Tibial nerve (tissue), 4 donors: ENCODE measurements around the gene NME3. TPM values are rescaled to one million over a fixed set of nuclear protein-coding genes. Genes with fewer than 3 reads are reported as not detected.

Source experiments
- DNase-seq, 2 donors: peaks; one replicate each; pipeline ENCODE4 v3.0.0-alpha.2; 2019; ENCODE audit warnings: low spot score in 2 of 2
- H3K27ac ChIP-seq, 4 donors: fragments of 200-600 bp; sonication (generic) in 3 of 4; one replicate each; pipeline ENCODE4 v1.5.1; 2017 to 2019; ENCODE audit warnings: mild to moderate bottlenecking in 1 of 4
- H3K27me3 ChIP-seq, 2 donors: fragments of 200-600 bp; sonication (generic) in 1 of 2; one replicate each; pipeline versions ENCODE4 v1.5.1 to v1.6.0; 2017 to 2019
- H3K36me3 ChIP-seq, 3 donors: fragments of 200-600 bp; sonication (generic); one replicate each; pipeline ENCODE4 v1.5.1; 2018 to 2019
- H3K4me1 ChIP-seq, 4 donors: fragments of 200-600 bp; sonication (generic) in 3 of 4; one replicate each; pipeline ENCODE4 v1.5.1; 2017 to 2019
- H3K4me3 ChIP-seq, 4 donors: fragments of 200-600 bp; sonication (generic) in 3 of 4; one replicate each; pipeline ENCODE4 v1.5.1; 2017 to 2019; ENCODE audit warnings: mild to moderate bottlenecking in 1 of 4, moderate library complexity in 1 of 4
- H3K9me3 ChIP-seq, 4 donors: fragments of 200-600 bp; sonication (generic) in 3 of 4; one replicate each; pipeline ENCODE4 v1.5.1; 2017 to 2019
- CTCF ChIP-seq, 5 experiments: fragments of 200-600 bp in 3 of 5; fragments of 450-650 bp in 2 of 5; sonication (generic) in 3 of 5; IDR thresholded peaks; one replicate each; pipeline ENCODE4 v1.5.1; 2016 to 2019; ENCODE audit warnings: antibody characterized with exemption in 5 of 5, mild to moderate bottlenecking in 3 of 5, moderate library complexity in 2 of 5
- EP300 ChIP-seq, 2 donors: sonication (generic); formaldehyde crosslinking; IDR thresholded peaks; one replicate each; pipeline ENCODE4 v1.6.1; 2017; ENCODE audit warnings: antibody characterized with exemption in 2 of 2, mild to moderate bottlenecking in 1 of 2
- POLR2A ChIP-seq, 2 donors: fragments of 450-650 bp; IDR thresholded peaks; one replicate each; pipeline ENCODE4 v1.6.1; 2017; ENCODE audit warnings: antibody characterized with exemption in 2 of 2, mild to moderate bottlenecking in 2 of 2, moderate library complexity in 2 of 2
- WGBS, 2 donors: methylation state at CpG; one replicate each; pipeline ENCODE4 v1.1.5; 2018; 5-methylcytosine and 5-hydroxymethylcytosine counted together
- total RNA-seq, 4 donors: library from RNA; depleted of rRNA; stranded (reverse); fragments of >200 nt; gene quantifications; one replicate each; pipeline ENCODE4 v1.1.0, GENCODE V29; 2016

NME3 gene
- total RNA-seq, 4 donors from 2014 or later, result 113 to 198 (median 128) TPM

DNA sequence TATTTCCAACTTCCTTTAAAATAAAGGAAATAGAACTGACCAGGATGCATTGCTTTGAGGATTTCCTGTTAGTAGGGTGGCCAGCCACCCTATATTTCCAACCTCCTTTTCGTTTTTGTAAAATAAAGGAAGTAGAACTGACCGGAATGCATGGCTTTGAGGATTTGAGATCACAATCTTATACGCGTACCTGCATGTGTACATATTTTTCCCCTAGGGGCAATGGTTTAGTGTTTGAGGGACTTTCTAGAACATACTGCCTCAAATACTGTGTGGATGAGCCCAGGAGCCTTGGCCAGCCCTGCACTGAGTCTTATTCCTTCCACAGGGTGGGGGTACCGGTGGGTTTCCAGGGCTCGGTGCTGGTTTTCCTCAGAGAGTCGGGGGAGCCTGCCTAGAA, 39.7 kb downstream of the NME3 start:
- Histone ChIP-seq H3K9me3 (no peaks in the 10 kb centered on the region), H3K4me1 (peaks cover 0 to 6% (median 0%) of the 10 kb centered on the region in 4 donors), H3K36me3 (peaks cover 0 to 83% (median 24%) of the 10 kb centered on the region in 3 donors), H3K27ac (no peak overlapping the region), H3K27me3 (no peaks in the 10 kb centered on the region), H3K4me3 (no peak overlapping the region)
- TF ChIP-seq POLR2A (IDR thresholded peaks at IDR 0.05) (no peak), EP300 (IDR thresholded peaks at IDR 0.05) (no peak), CTCF (IDR thresholded peaks at IDR 0.05) (no peak)
- DNase-seq, result no peak
- WGBS, 2 donors, result 74 to 88% methylated on average over 6 to 7 of the region's 7 CpGs

DNA sequence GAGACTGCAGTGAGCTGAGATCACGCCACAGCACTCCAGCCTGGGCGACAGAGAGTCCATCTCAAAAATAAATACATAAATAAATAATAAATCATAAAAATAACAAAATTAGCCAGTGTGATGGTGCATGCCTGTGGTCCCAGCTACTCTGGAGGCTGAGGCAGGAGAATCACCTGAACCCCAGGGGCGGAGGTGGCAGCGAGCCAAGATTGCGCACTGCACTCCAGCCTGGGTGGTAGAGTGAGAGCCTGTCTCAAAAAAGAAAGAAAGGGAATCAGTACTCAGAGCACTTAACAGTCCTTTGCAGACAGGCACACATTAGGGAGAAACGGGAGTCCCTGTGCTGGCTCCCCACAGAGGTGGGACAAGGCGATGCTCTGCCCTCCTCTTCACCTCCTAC, 40.3 kb downstream of the NME3 start:
- no peak overlapping the region for H3K27ac ChIP-seq
- peaks cover 2 to 88% (median 24%) of the 10 kb centered on the region in 3 donors for H3K36me3 ChIP-seq

DNA sequence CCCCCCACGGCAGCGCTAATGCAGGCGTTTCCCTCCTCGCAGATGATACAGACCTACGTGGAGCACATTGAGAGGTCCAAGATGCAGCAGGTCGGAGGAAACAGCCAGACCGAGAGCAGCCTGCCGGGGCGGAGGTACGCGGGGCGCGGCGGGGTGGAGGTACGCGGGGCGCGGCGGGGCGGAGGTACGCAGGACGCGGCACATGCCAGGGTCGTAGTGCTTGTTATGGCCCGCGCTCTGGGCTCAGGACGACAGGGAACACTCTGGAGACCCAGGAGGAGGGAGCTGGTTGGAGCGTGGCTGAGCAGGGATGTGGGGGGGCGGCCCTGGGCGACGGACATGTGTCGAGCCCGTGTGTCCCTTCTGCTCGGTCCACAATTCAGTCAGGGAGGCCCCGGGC, 41.9 kb downstream of the NME3 start:
- peaks cover 0 to 8% (median 0%) of the 10 kb centered on the region in 4 donors for H3K4me1 ChIP-seq
- no peak overlapping the region for H3K27ac ChIP-seq
- TF ChIP-seq EP300 (IDR thresholded peaks at IDR 0.05) (no peak), CTCF (IDR thresholded peaks at IDR 0.05) (no peak)
- no peak overlapping the region for H3K4me3 ChIP-seq
- no peak for DNase-seq
- 91% methylated on average over 35 of the region's 35 CpGs for WGBS, 2 donors
- H3K27me3 ChIP-seq, result no peaks in the 10 kb centered on the region
- H3K36me3 ChIP-seq, result peaks cover 3 to 90% (median 21%) of the 10 kb centered on the region in 3 donors
- H3K9me3 ChIP-seq, result no peaks in the 10 kb centered on the region

More for the DNA sequence above, 40.3 kb downstream of the NME3 start:
- Histone ChIP-seq H3K4me3 (no peak overlapping the region), H3K9me3 (no peaks in the 10 kb centered on the region), H3K27me3 (no peaks in the 10 kb centered on the region), H3K4me1 (peaks cover 0 to 6% (median 0%) of the 10 kb centered on the region in 4 donors)
- TF ChIP-seq EP300 (IDR thresholded peaks at IDR 0.05), result no peak
- no peak for TF ChIP-seq CTCF (IDR thresholded peaks at IDR 0.05)
- no peak for TF ChIP-seq POLR2A (IDR thresholded peaks at IDR 0.05)
- 86 to 89% methylated on average over 7 of the region's 7 CpGs for WGBS, 2 donors
- no peak for DNase-seq

DNA sequence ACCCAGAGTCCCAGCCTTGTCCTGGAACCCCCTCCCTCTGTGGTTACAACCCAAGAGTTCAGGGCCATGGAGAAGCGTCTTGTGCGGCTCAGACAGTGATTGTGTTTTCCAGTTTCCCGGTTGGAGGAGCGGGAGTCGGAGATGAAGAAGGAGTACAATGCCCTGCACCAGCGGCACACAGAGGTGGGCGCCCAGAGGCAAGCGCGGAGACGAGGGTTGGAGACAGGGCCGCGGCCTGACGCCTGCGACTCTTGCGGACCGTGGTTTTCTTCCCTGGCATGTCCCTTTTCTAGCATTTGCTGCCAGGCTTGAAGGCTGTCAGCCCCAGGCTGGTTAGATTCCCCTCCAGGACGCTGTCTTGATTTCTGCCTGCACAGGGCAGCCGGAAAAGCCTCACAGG, 42.3 kb downstream of the NME3 start:
- Histone ChIP-seq H3K36me3 (peaks cover 3 to 89% (median 21%) of the 10 kb centered on the region in 3 donors), H3K27me3 (no peaks in the 10 kb centered on the region), H3K4me1 (peaks cover 0 to 12% (median 2%) of the 10 kb centered on the region in 4 donors), H3K4me3 (no peak overlapping the region), H3K9me3 (no peaks in the 10 kb centered on the region), H3K27ac (no peak overlapping the region)
- DNase-seq, result no peak
- 93 to 97% methylated on average over 18 of the region's 18 CpGs for WGBS, 2 donors
- TF ChIP-seq EP300 (IDR thresholded peaks at IDR 0.05) (no peak), POLR2A (IDR thresholded peaks at IDR 0.05) (no peak), CTCF (IDR thresholded peaks at IDR 0.05) (no peak)

DNA sequence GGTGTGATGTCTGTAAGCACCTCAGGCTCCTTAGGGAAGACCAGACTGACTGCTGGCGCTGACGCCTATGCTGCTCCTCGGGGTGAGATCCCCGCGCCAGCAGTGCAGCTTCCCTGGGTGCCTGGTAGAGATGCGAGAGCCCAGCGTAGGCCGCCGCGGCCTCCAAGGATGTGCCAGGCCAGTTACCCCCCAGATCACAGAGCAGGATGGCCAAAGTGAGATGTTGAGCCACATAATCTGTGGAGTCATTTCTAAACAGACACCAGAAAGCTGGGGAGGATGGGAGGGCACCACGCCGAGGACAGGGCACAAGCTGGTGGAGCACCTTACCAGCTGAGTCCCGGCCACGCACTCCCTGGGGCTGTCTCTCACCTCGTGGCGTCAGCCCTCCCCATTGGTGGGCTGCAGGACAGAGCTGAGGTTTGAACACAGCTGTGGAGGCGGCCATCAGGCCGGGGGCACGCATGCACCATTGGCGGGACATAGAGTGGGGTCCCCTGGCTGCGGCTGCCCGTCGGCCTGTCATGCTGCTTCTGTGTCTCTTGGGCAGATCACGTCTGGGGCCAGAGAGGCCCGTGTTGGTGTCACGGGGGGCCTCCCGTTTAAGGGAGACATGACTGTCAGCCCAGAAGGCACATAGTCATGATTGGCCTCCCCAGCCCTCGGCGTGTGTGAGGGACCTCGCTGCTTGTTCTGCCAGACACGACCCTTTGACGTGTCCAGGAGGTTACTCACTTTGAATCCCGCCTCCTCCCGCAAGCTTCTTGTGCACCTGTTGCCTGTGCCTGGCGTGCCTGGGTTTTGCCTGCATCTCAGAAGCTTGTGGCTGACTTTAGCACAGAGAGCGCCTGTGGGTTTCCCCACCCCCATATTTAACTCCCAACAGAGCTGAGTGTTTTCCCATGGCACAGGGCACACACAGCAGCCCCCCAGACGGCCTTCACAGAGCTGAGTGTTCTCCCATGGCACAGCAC, 43.4 kb downstream of the NME3 start:
- TF ChIP-seq CTCF (IDR thresholded peaks at IDR 0.05) (no peak), EP300 (IDR thresholded peaks at IDR 0.05) (no peak), POLR2A (IDR thresholded peaks at IDR 0.05) (no peak)
- 86 to 89% methylated on average over 19 to 27 of the region's 37 CpGs for WGBS, 2 donors
- Histone ChIP-seq H3K4me1 (peaks cover 0 to 23% (median 12%) of the 10 kb centered on the region in 4 donors), H3K27ac (no peak overlapping the region), H3K36me3 (peaks cover 3 to 78% (median 21%) of the 10 kb centered on the region in 3 donors), H3K9me3 (no peaks in the 10 kb centered on the region), H3K27me3 (no peaks in the 10 kb centered on the region), H3K4me3 (no peak overlapping the region)
- DNase-seq, result no peak
